GM12878 (cell line): Measurements from ENCODE around the gene CBX8. TPM values are rescaled to one million over a fixed set of nuclear protein-coding genes. Genes with fewer than 3 reads are reported as not detected.

Experiments
- ATAC-seq: fragments of 200-7000 bp; cut with Tn5 transposase; 3 replicates; pipeline ENCODE4 v1.9.1; 2020; ENCODE audit warnings: mild to moderate bottlenecking, moderate library complexity
- BruUV-seq: library from RNA; stranded (reverse); fragments of 400-500 nt; replicated peaks from 2 replicates; lab custom pipeline; 2021; lab: Mats Ljungman, UMichigan
- CTCF ChIA-PET: fragments of 300-600 bp; sonication (Branson Sonifier 250); formaldehyde crosslinking; extraction: SDS; loops from one replicate; lab custom pipeline; 2021; ENCODE audit warnings: inconsistent platforms; lab: Yijun Ruan, JAX
- POLR2A ChIA-PET: fragments of 350-600 bp; formaldehyde crosslinking; extraction: SDS; loops from one replicate; lab custom pipeline; 2021; ENCODE audit warnings: inconsistent platforms; lab: Charles Lee
- RAD21 ChIA-PET: fragments of 300-600 bp; sonication (Branson Sonifier 250); formaldehyde crosslinking; loops from one replicate; lab custom pipeline; 2023; ENCODE audit warnings: antibody characterized with exemption; ENCODE audit not compliant: unreplicated experiment; lab: Charles Lee
- SMC1A ChIA-PET: fragments of 300-600 bp; sonication (Branson Sonifier 250); formaldehyde crosslinking; loops from one replicate; lab custom pipeline; 2023; ENCODE audit not compliant: unreplicated experiment, uncharacterized antibody; lab: Charles Lee
- DNase-seq: peaks from one replicate; pipeline ENCODE4 v3.0.0-alpha.2; 2011; ENCODE audit warnings: low read depth, low spot score
- FAIRE-seq: peaks from 3 replicates; lab custom pipeline; 2011; peaks lifted over from hg19 to GRCh38; lab: Jason Lieb, UNC
- H2AFZ ChIP-seq: 2 replicates; pipeline ENCODE4 v1.6.0; 2011; ENCODE audit warnings: low read depth, low read length, control low read depth; ENCODE audit not compliant: control insufficient read depth
- H3K27ac ChIP-seq: 2 replicates; pipeline ENCODE4 v1.5.1; 2011; ENCODE audit warnings: control low read depth; ENCODE audit not compliant: control insufficient read depth, insufficient read depth
- H3K27me3 ChIP-seq, 2 experiments: replicated peaks in 1 of 2; 2 replicates each; pipeline versions ENCODE4 v1.6.0 to v1.6.1; 2011; ENCODE audit warnings: low read length in 1 of 2; ENCODE audit not compliant: control insufficient read depth in 2 of 2, insufficient read depth in 2 of 2
- H3K36me3 ChIP-seq, 2 experiments: 2 replicates each; pipeline ENCODE4 v1.5.1; 2011; ENCODE audit warnings: low read length in 1 of 2; ENCODE audit not compliant: control insufficient read depth in 2 of 2, insufficient read depth in 2 of 2
- H3K4me1 ChIP-seq: 2 replicates; pipeline ENCODE4 v1.6.1; 2011; ENCODE audit warnings: mild to moderate bottlenecking, low read length, moderate library complexity, mixed read lengths; ENCODE audit not compliant: control insufficient read depth, insufficient read depth
- H3K4me2 ChIP-seq: 2 replicates; pipeline ENCODE4 v1.6.0; 2011; ENCODE audit warnings: control low read depth; ENCODE audit not compliant: control insufficient read depth, insufficient read depth
- H3K4me3 ChIP-seq: fragments of 200-600 bp; sonication (generic); 2 replicates; pipeline ENCODE4 v1.5.1; 2016
- H3K79me2 ChIP-seq: 2 replicates; pipeline ENCODE4 v1.6.0; 2011; ENCODE audit warnings: low read length; ENCODE audit not compliant: control insufficient read depth, insufficient read depth
- H3K9ac ChIP-seq: 2 replicates; pipeline ENCODE4 v1.8.0; 2011; ENCODE audit warnings: low read length, control low read depth, mixed read lengths; ENCODE audit not compliant: control insufficient read depth, insufficient read depth
- H3K9me3 ChIP-seq: replicated peaks from 3 replicates; pipeline ENCODE4 v1.5.1; 2011; ENCODE audit warnings: mild to moderate bottlenecking, low read length; ENCODE audit not compliant: control insufficient read depth, insufficient read depth
- H4K20me1 ChIP-seq: 2 replicates; pipeline ENCODE4 v1.6.0; 2011; ENCODE audit not compliant: control insufficient read depth, insufficient read depth
- BCL11A ChIP-seq: IDR thresholded peaks from 2 replicates; pipeline ENCODE4 v1.6.1; 2011; ENCODE audit warnings: low read depth, low read length
- CBX3 ChIP-seq: fragments of 200-600 bp; sonication (generic); IDR thresholded peaks from 2 replicates; pipeline ENCODE4 v1.6.1; 2016; ENCODE audit warnings: low read depth, borderline replicate concordance
- CREB1 ChIP-seq: IDR thresholded peaks from 2 replicates; pipeline ENCODE4 v1.6.1; 2012; ENCODE audit warnings: low read depth, mild to moderate bottlenecking, inconsistent platforms
- GATAD2B ChIP-seq: fragments of 450-650 bp; conservative IDR thresholded peaks from 2 replicates; pipeline ENCODE4 v1.6.1; 2017; ENCODE audit warnings: low read depth, mild to moderate bottlenecking, moderate library complexity
- RUNX3 ChIP-seq: IDR thresholded peaks from 2 replicates; pipeline ENCODE4 v1.6.1; 2012; ENCODE audit warnings: low read length, inconsistent platforms
- WGBS: methylation state at CpG from one replicate; pipeline ENCODE4 v1.1.6; 2016; ENCODE audit warnings: low lambda C conversion rate; ENCODE audit not compliant: insufficient replicate concordance, insufficient coverage; ENCODE audit errors: missing lambda C conversion rate; 5-methylcytosine and 5-hydroxymethylcytosine counted together
- in situ Hi-C: fragments of 300-500 bp; cut with MboI; formaldehyde crosslinking; loops from 9 replicates; pipeline ENCODE4 v1.14.3; 2018; ENCODE audit warnings: mixed read lengths
- intact Hi-C: fragments of 100-400 bp; cut with micrococcal nuclease; formaldehyde crosslinking; loops from one replicate; pipeline ENCODE4 v1.14.2; 2022; ENCODE audit not compliant: unreplicated experiment
- polyA plus RNA-seq, 11 experiments: library from polyadenylated mRNA; depleted of rRNA in 4 of 11; unstranded in 6 of 11; stranded (reverse) in 5 of 11; fragments of >200 nt; fragmentation: Nextera tagmentation in 4 of 11; fragmentation: Illumina TruSeq in 1 of 11; extraction: Ambion mirVana in 4 of 11; extraction: Trizol in 1 of 11; gene quantifications; 1 replicate in 1 of 11; 2 replicates in 10 of 11; pipeline versions ENCODE4 v1.2.1 to v1.2.3, GENCODE V29; 2011 to 2016; ENCODE audit warnings: inconsistent platforms in 2 of 11, missing spikeins in 2 of 11, low read depth in 1 of 11
- total RNA-seq, 4 experiments: library from RNA; depleted of rRNA in 3 of 4; stranded (reverse); fragments of >200 nt in 3 of 4; fragmentation: Illumina TruSeq in 1 of 4; extraction: Trizol in 1 of 4; gene quantifications; 2 replicates each; pipeline versions ENCODE4 v1.2.1 to v1.2.3, GENCODE V29; 2013 to 2021
- TF ChIP-seq, protein P1 (sequence below): fragments of 450-650 bp; IDR thresholded peaks from 2 replicates; pipeline ENCODE4 v1.6.1; 2017; ENCODE audit warnings: antibody characterized with exemption, mild to moderate bottlenecking, moderate library complexity
- TF ChIP-seq, protein P2 (sequence below): IDR thresholded peaks from 2 replicates; pipeline ENCODE4 v1.6.1; 2012; ENCODE audit warnings: low read depth, low read length, improper control_type of control experiment

The CBX8 gene
- total and polyA plus RNA-seq, 10 of the 15 experiments (the other 5 are each of a cell fraction or from before 2014, with no cell fraction given): 0.03 to 6.7 (median 1.9) TPM

DNA sequence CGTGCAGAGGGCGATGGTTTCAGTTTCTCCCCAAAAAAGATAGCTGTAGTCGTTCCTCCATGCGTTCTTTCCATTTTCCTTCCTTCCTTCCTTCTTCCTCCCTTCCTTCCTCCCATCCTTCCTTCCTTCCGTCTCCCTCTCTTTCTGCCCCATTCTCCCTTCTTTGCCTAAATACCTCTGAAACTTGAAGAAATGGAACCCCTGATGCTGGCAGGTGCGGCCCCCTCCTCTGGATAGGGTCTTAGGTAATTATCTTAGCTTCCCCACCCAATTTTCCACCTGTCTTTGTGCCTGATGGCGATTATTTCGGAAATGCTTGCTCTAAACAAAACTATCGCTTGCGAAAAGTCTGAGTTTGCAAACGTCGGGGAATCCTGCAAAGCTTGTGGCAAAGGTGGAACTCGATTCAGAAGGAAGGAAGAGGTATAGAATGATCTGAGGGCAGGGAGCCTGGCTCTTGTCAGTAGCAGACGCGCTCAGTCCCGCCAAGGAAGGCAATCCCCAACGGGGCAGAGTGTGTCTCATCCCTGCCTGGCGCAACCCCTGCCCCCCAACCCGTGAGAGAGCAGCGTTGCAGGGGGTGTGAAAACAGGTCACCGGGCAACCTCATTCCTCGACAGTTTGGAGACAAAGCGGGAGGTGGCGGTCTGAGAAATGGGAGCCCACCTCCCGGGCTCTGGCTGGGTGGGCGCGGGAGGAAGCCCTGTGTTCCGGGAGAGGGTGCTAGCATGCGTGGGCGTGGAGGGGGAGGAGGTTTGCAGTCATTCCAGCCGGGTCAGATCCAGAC is 2.9 kb upstream of the CBX8 start (continued):
- TF ChIP-seq, protein P1, sequence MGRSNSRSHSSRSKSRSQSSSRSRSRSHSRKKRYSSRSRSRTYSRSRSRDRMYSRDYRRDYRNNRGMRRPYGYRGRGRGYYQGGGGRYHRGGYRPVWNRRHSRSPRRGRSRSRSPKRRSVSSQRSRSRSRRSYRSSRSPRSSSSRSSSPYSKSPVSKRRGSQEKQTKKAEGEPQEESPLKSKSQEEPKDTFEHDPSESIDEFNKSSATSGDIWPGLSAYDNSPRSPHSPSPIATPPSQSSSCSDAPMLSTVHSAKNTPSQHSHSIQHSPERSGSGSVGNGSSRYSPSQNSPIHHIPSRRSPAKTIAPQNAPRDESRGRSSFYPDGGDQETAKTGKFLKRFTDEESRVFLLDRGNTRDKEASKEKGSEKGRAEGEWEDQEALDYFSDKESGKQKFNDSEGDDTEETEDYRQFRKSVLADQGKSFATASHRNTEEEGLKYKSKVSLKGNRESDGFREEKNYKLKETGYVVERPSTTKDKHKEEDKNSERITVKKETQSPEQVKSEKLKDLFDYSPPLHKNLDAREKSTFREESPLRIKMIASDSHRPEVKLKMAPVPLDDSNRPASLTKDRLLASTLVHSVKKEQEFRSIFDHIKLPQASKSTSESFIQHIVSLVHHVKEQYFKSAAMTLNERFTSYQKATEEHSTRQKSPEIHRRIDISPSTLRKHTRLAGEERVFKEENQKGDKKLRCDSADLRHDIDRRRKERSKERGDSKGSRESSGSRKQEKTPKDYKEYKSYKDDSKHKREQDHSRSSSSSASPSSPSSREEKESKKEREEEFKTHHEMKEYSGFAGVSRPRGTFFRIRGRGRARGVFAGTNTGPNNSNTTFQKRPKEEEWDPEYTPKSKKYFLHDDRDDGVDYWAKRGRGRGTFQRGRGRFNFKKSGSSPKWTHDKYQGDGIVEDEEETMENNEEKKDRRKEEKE: no peak
- TF ChIP-seq CBX3 (no peak), RUNX3 (no peak)

DNA sequence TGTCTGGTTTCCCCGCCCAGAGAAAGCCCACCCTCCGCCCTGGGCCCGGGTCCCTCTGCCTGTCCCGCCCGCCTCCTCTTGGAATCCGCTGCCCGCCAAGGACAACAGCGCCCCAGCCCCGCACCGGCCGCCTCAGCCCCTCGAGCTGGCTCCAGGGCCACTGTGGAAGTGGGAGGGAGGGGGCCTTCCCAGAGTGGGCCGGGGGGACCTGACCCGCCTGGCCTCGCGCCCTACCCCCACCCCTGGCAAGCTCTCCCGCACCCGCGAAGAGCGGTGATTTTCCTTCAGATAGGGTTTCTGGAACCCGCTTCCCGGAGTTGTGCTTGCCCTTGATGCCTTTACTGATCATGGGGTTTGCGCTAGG is 2.3 kb upstream of the CBX8 start:
- Histone ChIP-seq H3K4me1 (peaks cover 40% of the 10 kb centered on the region), H4K20me1 (no peaks in the 10 kb centered on the region), H3K9ac (no peak overlapping the region), H3K27ac (no peak overlapping the region), H3K4me3 (no peak overlapping the region), H3K9me3 (no peaks in the 10 kb centered on the region; the same call in 2 of the 3 replicates), H3K79me2 (no peaks in the 10 kb centered on the region), H2AFZ (no peak overlapping the region), H3K4me2 (no peak overlapping the region), H3K36me3 (peaks cover 2 to 3% of the 10 kb centered on the region in 2 experiments; a peak in 2 of 4 replicates), H3K27me3 (peaks cover 18 to 46% of the 10 kb centered on the region in 2 experiments)
- no peak for ATAC-seq
- RAD21 ChIA-PET: no interaction called here
- CTCF ChIA-PET: interaction anchor here (1.2 to 1.6 kb wide), 2 partner anchors 9 to 13 kb away, joined by 3 to 4 read pairs; no protein-coding TSS in a partner anchor
- no TSS peak for BruUV-seq
- intact Hi-C loops (no loop called here), in situ Hi-C loops (no loop called here)
- DNase-seq: no peak
- WGBS: 5% methylated on average over 23 of the region's 23 CpGs
- POLR2A ChIA-PET: interaction anchor here (1.2 kb wide), 1 partner anchor 29 kb away, joined by 3 read pairs; no protein-coding TSS in a partner anchor
- no peak for FAIRE-seq
- SMC1A ChIA-PET: interaction anchor here (2.0 to 2.2 kb wide), 2 partner anchors 9 to 12 kb away, joined by 7 read pairs; no protein-coding TSS in a partner anchor
- TF ChIP-seq GATAD2B (no peak), BCL11A (no peak), CREB1 (no peak)
- TF ChIP-seq, protein P2, sequence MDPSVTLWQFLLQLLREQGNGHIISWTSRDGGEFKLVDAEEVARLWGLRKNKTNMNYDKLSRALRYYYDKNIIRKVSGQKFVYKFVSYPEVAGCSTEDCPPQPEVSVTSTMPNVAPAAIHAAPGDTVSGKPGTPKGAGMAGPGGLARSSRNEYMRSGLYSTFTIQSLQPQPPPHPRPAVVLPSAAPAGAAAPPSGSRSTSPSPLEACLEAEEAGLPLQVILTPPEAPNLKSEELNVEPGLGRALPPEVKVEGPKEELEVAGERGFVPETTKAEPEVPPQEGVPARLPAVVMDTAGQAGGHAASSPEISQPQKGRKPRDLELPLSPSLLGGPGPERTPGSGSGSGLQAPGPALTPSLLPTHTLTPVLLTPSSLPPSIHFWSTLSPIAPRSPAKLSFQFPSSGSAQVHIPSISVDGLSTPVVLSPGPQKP: no peak
